Vein endothelial cell (primary cell): ENCODE data around the gene NKX6-2. TPM values are rescaled to one million over a fixed set of nuclear protein-coding genes. Genes with fewer than 3 reads are reported as not detected.

Experiments
- total RNA-seq: library from RNA; depleted of rRNA; stranded (reverse); fragments of >200 nt; gene quantifications from 2 replicates; pipeline ENCODE4 v1.2.3, GENCODE V29; 2012

The NKX6-2 gene
- not detected in 2 replicates for total RNA-seq

GRCh38 chr10:132785723-132786475 lies at the start of gene NKX6-2:
Gene NKX6-2, minus strand, starts transcription at chr10:132786147. Its CDS starts 199 bp downstream, at chr10:132785948.

Other genes with a start within 250 kb of the NKX6-2 start
- gene INPP5A, start 248.4 kb downstream of the NKX6-2 start, total RNA-seq, result 39.8 and 41.7 TPM in 2 replicates
- gene CFAP46, start 156.4 kb upstream of the NKX6-2 start, total RNA-seq, result 1.3 and 1.5 TPM in 2 replicates